Stimulated activated CD4-positive, alpha-beta T cell treated with anti-CD3 and anti-CD28 coated beads, Interleukin-2, amount 100 ng/mL, for 48 hours (primary cell): ENCODE results near the gene GPRC5B.

ENCODE experiments used
- DNase-seq, 2 donors: peaks; one replicate each; pipeline ENCODE4 v3.0.0-alpha.2; 2020

Gene GPRC5B

GRCh38 chr16:19809121-19809635 lies 75.5 kb downstream of the GPRC5B start:
- DNase-seq: no peak

- DNase-seq: no peak
Measured at GRCh38 chr16:19808061-19808641, 76.5 kb downstream of the GPRC5B start.
